Measurements from ENCODE around the gene APOL6. TPM values are rescaled to one million over a fixed set of nuclear protein-coding genes. Genes with fewer than 3 reads are reported as not detected.

The APOL6 gene
- total and polyA plus RNA-seq, 10 of the 15 experiments (the other 5 are each of a cell fraction or from before 2014, with no cell fraction given) = 4.3 to 22.9 (median 9.3) TPM

GRCh38 chr22:35600476-35600875 is 47.8 kb upstream of the APOL6 start:
- Histone ChIP-seq H4K20me1 (ENCODE audit: control insufficient read depth, insufficient read depth) (no peaks in the 10 kb centered on the region), H3K4me1 (ENCODE audit: control insufficient read depth, insufficient read depth, low read length) (no peaks in the 10 kb centered on the region), H3K9ac (ENCODE audit: control insufficient read depth, insufficient read depth, low read length) (no peak overlapping the region), H3K9me3 (replicated peaks; ENCODE audit: control insufficient read depth, insufficient read depth, low read length) (no peaks in the 10 kb centered on the region), H3K79me2 (ENCODE audit: control insufficient read depth, insufficient read depth, low read length) (no peaks in the 10 kb centered on the region), H3K36me3 (ENCODE audit: control insufficient read depth in 2 of 2, insufficient read depth in 2 of 2, low read length in 1 of 2) (no peaks in the 10 kb centered on the region), H3K4me3 (no peak overlapping the region), H2AFZ (ENCODE audit: control insufficient read depth, low read depth, low read length) (no peak overlapping the region), H3K27me3 (replicated peaks in 1 of 2; ENCODE audit: control insufficient read depth in 2 of 2, insufficient read depth in 2 of 2, low read length in 1 of 2) (no peaks in the 10 kb centered on the region), H3K4me2 (ENCODE audit: control insufficient read depth, insufficient read depth) (no peak overlapping the region), H3K27ac (ENCODE audit: control insufficient read depth, insufficient read depth) (no peak overlapping the region)
- in situ Hi-C loops (cut with MboI) (no loop called here), intact Hi-C loops (cut with micrococcal nuclease; ENCODE audit: unreplicated experiment) (no loop called here)
- ChIA-PET CTCF (no interaction called here), SMC1A (ENCODE audit: uncharacterized antibody, unreplicated experiment) (no interaction called here), POLR2A (no interaction called here), RAD21 (ENCODE audit: unreplicated experiment) (no interaction called here)
- no peak for TF ChIP-seq CREB1 (IDR thresholded peaks at IDR 0.05; ENCODE audit: low read depth)
- no peak for DNase-seq (ENCODE audit: low read depth, low spot score)
- no TSS peak for BruUV-seq (replicated peaks)
- 44% methylated on average over 12 of the region's 12 CpGs for WGBS (ENCODE audit: insufficient coverage, insufficient replicate concordance, low lambda C conversion rate, missing lambda C conversion rate)
- FAIRE-seq = no peak
- no peak for ATAC-seq

- H3K9me3 ChIP-seq (replicated peaks; ENCODE audit: control insufficient read depth, insufficient read depth, low read length) = no peaks in the 10 kb centered on the region
- no peaks in the 10 kb centered on the region for H3K79me2 ChIP-seq (ENCODE audit: control insufficient read depth, insufficient read depth, low read length)
- ChIA-PET POLR2A (no interaction called here), SMC1A (ENCODE audit: uncharacterized antibody, unreplicated experiment) (no interaction called here), CTCF (no interaction called here), RAD21 (ENCODE audit: unreplicated experiment) (no interaction called here)
- no peaks in the 10 kb centered on the region for H4K20me1 ChIP-seq (ENCODE audit: control insufficient read depth, insufficient read depth)
- no peaks in the 10 kb centered on the region; a peak in 1 of 4 replicates for H3K27me3 ChIP-seq (replicated peaks in 1 of 2; ENCODE audit: control insufficient read depth in 2 of 2, insufficient read depth in 2 of 2, low read length in 1 of 2)
- TF ChIP-seq YY1 (IDR thresholded peaks at IDR 0.05; ENCODE audit: low read depth, low read length) = no peak
- no peak for TF ChIP-seq ZBTB4 (CRISPR knock-in tag; IDR thresholded peaks at IDR 0.05)
- TF ChIP-seq LARP7 (IDR thresholded peaks at IDR 0.05) = no peak
- no peak for TF ChIP-seq BRCA1 (IDR thresholded peaks at IDR 0.05; ENCODE audit: low read depth, low read length)
- no peak for TF ChIP-seq MLLT1 (IDR thresholded peaks at IDR 0.05)
- TF ChIP-seq STAT3 (IDR thresholded peaks at IDR 0.05; ENCODE audit: low read depth, low read length) = no peak
- no peak for TF ChIP-seq ESRRA (IDR thresholded peaks at IDR 0.05; ENCODE audit: low read length)
- TF ChIP-seq IRF3 (IDR thresholded peaks at IDR 0.05) = no peak
- H3K36me3 ChIP-seq (ENCODE audit: control insufficient read depth in 2 of 2, insufficient read depth in 2 of 2, low read length in 1 of 2) = no peaks in the 10 kb centered on the region
- intact Hi-C loops (cut with micrococcal nuclease; ENCODE audit: unreplicated experiment) (no loop called here), in situ Hi-C loops (cut with MboI) (no loop called here)
- no peak overlapping the region for H2AFZ ChIP-seq (ENCODE audit: control insufficient read depth, low read depth, low read length)
- no peaks in the 10 kb centered on the region for H3K4me1 ChIP-seq (ENCODE audit: control insufficient read depth, insufficient read depth, low read length)
- 79% methylated on average over 5 of the region's 5 CpGs for WGBS (ENCODE audit: insufficient coverage, insufficient replicate concordance, low lambda C conversion rate, missing lambda C conversion rate)
- no peak overlapping the region for H3K4me3 ChIP-seq
- no peak overlapping the region for H3K4me2 ChIP-seq (ENCODE audit: control insufficient read depth, insufficient read depth)
- ATAC-seq (no peak), FAIRE-seq (no peak), DNase-seq (ENCODE audit: low read depth, low spot score) (no peak)
- H3K27ac ChIP-seq (ENCODE audit: control insufficient read depth, insufficient read depth) = no peak overlapping the region
- H3K9ac ChIP-seq (ENCODE audit: control insufficient read depth, insufficient read depth, low read length) = no peak overlapping the region
- BruUV-seq (replicated peaks) = no TSS peak
These were observed 47.1 kb upstream of the APOL6 start for GRCh38 chr22:35601013-35601580.
